ENCODE data around the gene PNMA6E.

The PNMA6E gene

GRCh38 chrX:153366119-153366518 lies 35.0 kb downstream of the PNMA6E start:
- no peak for TF ChIP-seq CTCF (IDR thresholded peaks at IDR 0.05; ENCODE audit: extremely low read depth, insufficient read depth, missing control alignments)
- in situ Hi-C loops (cut with MboI; ENCODE audit: low pct_unique_long_range_greater_than_20kb, low sequenced_read_pairs, unreplicated experiment): no loop called here
- no peak for DNase-seq (ENCODE audit: low spot score)

DNA sequence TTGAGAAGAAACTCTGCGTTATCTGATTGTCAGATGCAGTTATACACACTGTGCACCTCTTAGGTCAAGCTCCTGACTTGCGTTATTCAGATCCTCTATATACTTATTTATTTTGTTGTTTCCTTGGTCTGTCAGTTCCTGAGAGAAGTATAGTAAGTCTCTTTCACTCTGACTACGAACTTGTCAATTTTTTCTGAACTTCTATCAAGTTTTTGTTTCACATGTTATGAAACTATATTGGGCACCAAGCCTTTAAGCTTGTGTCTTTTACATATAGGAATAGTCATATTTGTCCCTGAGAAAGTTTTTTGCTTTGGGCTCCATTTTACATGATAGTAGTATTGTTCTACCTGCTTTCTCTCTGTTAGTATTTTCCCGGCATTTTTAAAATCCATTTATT lies 35.5 kb downstream of the PNMA6E start:
- in situ Hi-C loops (cut with MboI; ENCODE audit: low pct_unique_long_range_greater_than_20kb, low sequenced_read_pairs, unreplicated experiment): no loop called here
- DNase-seq (ENCODE audit: low spot score): no peak
- no peak for TF ChIP-seq CTCF (IDR thresholded peaks at IDR 0.05; ENCODE audit: extremely low read depth, insufficient read depth, missing control alignments)

DNA sequence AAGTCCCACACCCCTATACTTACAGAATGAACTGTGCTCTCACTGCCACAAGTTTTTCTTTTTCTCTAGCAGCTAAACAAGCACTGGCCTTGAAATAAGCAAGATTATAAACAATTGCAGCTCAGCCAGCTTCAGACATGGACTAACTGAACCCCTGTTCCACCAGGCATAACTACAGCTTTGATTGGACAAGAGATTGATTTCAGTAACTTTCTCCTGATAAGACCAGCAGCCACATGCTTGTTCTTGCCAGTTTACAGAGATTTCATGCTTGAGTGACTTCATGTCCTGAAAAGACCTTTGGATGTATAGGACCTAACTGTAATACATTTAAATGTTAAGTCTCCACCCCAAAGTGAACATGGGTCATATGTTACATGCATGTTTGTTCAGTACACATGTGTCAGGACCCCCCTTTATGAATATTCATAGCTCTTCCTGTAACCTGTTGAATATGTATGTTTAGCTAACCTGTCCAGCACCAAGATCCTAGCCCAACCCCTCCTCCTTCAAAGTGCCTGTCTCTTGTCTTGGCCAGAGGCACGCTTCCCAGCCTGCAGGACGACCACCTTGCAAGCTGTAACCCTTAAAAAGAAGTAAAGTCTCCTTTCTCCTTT lies 39.3 kb downstream of the PNMA6E start:
- in situ Hi-C loops (cut with MboI; ENCODE audit: low pct_unique_long_range_greater_than_20kb, low sequenced_read_pairs, unreplicated experiment): no loop called here
- TF ChIP-seq CTCF (IDR thresholded peaks at IDR 0.05; ENCODE audit: extremely low read depth, insufficient read depth, missing control alignments): no peak
- no peak for DNase-seq (ENCODE audit: low spot score)

GRCh38 chrX:153357877-153358276 lies 43.3 kb downstream of the PNMA6E start:
- no peak for DNase-seq (ENCODE audit: low spot score)
- in situ Hi-C loops (cut with MboI; ENCODE audit: low pct_unique_long_range_greater_than_20kb, low sequenced_read_pairs, unreplicated experiment): no loop called here
- no peak for TF ChIP-seq CTCF (IDR thresholded peaks at IDR 0.05; ENCODE audit: extremely low read depth, insufficient read depth, missing control alignments)

DNA sequence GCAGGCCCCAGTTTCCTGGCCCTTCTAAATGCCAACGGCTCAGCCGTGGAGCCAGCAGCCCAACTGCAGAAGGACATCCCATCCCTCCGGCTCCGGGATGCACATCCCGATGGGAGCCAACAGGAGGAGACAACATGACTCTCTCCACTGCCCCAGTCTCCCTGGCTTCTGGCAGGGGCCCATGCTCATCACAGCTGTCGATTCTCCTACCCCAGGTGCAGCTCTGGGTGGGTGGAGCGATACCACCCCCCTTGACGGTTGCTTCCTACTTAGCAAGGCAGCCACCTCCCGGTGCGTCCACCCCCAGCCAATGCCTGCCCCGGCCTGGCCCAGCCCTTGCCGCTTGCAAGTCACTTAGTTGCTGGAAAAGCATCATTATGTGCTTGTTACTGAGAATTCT lies 47.7 kb downstream of the PNMA6E start:
- TF ChIP-seq CTCF (IDR thresholded peaks at IDR 0.05; ENCODE audit: extremely low read depth, insufficient read depth, missing control alignments): no peak
- in situ Hi-C loops (cut with MboI; ENCODE audit: low pct_unique_long_range_greater_than_20kb, low sequenced_read_pairs, unreplicated experiment): no loop called here
- DNase-seq (ENCODE audit: low spot score): no peak

DNA sequence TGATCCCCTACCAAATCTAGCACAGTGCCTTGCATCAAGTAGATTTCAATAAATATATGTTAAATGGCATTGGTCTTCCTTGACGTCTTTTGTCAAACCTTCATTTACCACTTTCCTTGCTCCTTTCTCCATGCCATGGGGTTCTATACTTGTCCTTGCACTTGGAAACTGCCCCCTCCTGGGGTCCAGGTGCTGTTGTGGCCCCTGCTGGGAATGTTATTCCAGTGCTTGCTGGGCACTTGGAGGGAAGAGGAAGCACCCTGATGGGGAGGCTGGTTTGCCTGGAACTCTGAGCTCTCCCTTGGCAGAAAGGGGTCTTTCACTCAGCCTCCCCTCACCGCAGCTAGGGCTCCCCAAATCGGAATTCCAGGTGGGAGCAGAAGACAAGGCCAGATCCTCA lies 48.3 kb downstream of the PNMA6E start:
- TF ChIP-seq CTCF (IDR thresholded peaks at IDR 0.05; ENCODE audit: extremely low read depth, insufficient read depth, missing control alignments): no peak
- in situ Hi-C loops (cut with MboI; ENCODE audit: low pct_unique_long_range_greater_than_20kb, low sequenced_read_pairs, unreplicated experiment): no loop called here

DNA sequence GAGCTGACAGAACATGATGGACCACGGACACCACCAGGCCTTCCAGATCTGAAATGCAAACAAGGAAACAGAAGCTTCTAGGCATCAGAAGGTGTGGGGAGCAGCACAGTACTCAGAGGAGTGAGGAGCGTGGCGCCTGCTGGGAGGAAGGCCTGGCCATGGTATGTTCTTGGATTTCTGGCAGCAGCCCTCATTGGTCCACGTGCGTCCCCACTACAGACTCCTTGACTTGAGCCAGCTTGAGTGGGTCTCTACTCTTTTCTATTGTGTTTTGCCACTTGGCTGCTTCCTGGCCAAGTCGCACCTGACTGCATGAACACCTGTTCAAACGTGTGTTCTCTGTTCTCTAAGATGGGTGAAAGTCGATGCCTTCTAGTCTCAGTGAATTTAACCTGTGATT lies 49.2 kb downstream of the PNMA6E start:
- no peak for TF ChIP-seq CTCF (IDR thresholded peaks at IDR 0.05; ENCODE audit: extremely low read depth, insufficient read depth, missing control alignments)
- DNase-seq (ENCODE audit: low spot score): no peak
- in situ Hi-C loops (cut with MboI; ENCODE audit: low pct_unique_long_range_greater_than_20kb, low sequenced_read_pairs, unreplicated experiment): no loop called here

More for the DNA sequence above, 48.3 kb downstream of the PNMA6E start:
- DNase-seq (ENCODE audit: low spot score): no peak
